ENCODE measurements around the gene QSOX2.

DNA sequence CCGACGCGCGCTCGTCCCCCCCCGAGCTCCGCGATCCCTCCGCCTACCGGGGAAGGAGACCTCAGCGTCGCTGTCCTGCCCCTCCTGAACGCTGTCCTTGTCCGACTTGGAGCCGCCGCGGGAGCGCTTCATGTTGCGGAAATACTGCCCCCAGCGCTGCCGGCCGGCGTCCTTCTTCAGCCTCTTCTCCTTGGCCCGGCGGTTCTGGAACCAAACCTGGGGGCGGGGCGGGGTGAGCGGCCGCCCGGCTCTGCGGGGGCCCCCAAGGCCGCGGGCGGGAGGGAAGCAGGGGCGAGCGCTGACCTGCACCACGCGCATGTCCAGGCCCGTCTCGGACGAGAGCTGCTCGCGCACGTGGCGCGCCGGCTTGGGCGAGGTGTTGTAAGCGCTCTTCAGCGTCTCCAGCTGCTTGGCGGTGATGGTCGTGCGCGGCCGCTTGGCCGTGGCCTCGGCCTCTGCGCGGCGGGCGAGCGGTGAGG, 47.0 kb downstream of the QSOX2 start:
- no peak for TF ChIP-seq CTCF (IDR thresholded peaks at IDR 0.05; ENCODE audit: low read length)
- TF ChIP-seq EZH2 (optimal IDR thresholded peaks at IDR 0.05; ENCODE audit: low read depth, low read length), result peak; percentile 80
